Stimulated activated CD8-positive, alpha-beta memory T cell treated with anti-CD3 and anti-CD28 coated beads, Interleukin-12 subunit alpha, Interleukin-12 subunit beta, amount 100 ng/mL, for 4 hours (primary cell): ENCODE results near the gene C19orf81.
A peak's percentile ranks its signal among the peaks of the same experiment; 100 is the strongest.

ENCODE experiments used
- DNase-seq: peaks from one replicate; pipeline ENCODE4 v3.0.0-alpha.2; 2020; ENCODE audit warnings: low read depth

Gene C19orf81

DNA sequence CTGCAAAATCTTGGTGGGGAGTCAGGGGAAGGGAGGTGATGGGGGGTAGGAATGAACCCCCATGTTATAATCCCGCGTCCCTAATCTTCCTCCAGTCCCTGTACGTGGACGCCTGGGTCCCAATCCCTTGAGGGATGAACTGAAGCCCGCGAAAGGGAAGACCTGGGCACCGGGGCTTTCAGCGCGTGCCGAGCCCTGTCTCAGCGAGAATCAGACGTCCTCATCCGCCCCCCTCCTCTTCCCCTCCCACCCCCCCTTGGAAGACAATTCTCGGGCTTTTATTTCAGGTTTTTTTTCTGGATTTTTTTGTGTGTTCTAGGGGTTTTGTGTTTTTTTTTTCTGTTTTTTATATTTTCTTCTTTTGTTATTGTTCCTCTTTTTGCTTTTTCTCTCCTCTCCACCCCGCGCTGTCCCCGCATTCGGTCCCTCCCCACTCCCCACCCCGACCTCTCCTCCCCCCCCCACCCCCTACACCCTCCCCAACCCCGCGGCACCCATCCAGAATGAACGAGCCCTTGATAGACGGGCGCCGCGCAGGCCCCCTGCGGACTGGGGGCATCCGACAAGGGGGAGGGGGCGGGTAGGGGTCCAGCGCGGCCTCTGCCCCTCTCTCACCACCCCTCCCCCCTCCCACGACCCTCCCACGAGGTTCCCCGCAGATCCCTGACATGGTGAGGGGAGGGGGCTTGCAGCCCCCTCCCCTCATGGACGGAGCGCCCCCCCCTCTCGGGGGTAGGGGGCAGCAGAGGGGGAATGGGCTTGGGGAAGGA, 10.3 kb downstream of the C19orf81 start:
- DNase-seq: no peak

DNA sequence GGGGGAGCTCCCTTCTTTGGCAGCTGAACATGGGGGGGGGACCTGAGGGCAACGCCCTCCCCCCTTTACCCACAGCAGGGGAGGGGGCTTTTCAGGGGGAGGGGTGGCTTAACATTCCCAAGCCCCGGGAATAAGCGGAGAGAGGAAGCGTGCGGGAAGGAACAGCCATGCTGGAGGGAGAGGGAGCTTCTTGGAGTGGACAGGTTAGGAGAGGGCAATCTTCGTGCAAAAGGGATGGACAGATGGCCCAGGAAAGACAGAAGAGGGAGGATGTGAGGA, 10.8 kb downstream of the C19orf81 start:
- no peak for DNase-seq

DNA sequence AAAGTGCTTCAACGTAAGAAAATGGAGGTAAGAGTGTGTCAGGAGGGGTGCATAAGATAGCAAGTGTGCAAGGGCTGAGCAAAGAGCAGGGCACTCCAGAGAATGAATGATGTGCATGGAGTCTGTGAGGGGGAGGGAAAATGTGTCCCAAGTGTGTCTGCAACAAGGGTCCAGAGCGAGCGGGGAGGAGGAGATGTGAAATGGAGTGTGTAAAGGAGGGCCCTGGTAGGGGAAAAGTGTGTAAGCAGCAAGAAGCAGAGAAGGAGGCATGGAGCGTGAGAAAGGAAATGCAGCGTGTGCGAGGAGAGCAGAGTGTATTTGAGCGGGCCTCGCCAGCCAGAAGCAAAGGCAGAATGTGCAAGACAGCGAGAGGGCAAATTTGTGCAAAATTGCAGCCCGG, 11.8 kb downstream of the C19orf81 start:
- DNase-seq: no peak

DNA sequence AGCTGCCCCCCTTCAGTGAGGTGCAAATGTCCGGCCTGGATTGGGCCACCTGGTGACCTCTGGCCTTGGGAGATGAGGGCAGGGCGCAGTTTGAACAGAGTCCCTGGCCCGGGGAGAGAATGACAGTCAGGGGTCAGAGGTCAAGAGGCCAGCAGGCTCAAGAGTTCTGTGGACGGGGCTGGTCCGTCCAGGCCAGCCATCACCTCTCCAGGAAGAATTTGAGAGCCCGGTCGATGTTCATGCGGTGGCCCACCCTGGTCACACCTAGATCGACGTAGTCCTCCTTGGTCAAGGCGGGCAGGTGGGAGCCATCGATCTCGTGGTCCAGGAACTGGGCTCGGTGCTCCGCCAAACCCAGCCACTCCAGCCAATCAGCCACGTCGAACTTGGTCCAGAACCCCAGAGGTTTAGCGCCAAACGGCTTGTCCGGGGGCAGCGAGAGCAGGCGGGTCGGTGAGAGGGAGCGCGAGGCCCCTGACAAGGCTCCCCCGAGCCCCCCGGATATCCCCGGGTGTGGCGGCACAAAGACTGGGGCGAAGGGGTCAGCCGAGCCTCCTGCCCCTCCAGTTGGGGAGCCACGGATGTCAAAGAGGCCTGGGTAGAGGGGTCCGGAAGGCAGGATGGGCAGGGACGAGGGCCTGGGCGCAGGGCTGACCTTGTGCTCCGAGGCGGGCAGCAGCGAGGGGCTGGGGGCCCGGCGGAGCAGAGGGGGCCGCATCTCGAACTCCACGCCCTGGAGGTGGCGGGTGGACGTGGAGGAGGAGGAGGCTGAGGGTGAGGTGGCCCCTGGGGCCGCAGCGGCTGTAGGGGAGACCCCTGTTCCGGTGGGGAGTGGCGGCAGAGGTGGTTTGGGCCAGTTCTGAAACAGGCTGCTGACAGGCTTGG, 12.8 kb downstream of the C19orf81 start:
- no peak for DNase-seq

DNA sequence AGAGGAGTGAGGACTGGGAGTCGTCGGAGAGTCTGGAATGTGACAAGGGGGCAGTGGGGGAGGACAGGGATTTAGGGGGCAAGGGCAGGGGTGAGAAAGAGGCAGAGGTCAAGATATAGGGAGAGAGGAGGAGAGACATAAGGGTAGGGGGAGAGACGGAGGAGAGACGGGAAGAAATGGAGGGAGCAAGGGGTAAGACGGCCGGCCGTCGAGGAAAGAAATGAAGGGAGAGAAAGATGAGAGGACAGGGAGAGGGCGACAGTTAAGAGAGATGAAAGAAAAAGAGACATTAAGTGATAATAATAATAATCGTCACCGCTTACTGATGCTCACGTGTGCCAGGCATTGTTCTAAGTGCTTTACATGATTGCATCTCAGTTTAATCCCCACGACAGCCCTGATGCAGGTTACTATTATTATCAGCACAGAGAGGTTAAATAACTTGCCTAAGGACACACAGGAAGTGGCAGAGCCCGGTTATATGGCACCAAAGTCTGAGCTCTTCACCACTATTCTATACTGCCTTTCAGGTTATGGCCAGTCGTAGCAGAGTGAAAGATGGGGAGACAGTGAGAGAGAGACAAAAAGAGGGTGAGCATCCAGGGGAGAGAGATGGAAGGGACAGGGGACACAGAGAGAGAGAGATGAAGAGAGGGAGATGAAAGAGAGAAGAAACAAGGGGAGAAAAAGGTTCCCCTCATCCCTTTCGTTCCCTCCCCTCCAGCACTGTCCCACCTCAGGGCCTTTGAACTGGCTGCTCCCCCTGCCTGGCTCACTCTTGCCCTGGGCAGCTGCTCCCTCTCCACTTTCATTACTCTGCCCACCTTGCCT, 13.6 kb downstream of the C19orf81 start:
- no peak for DNase-seq

DNA sequence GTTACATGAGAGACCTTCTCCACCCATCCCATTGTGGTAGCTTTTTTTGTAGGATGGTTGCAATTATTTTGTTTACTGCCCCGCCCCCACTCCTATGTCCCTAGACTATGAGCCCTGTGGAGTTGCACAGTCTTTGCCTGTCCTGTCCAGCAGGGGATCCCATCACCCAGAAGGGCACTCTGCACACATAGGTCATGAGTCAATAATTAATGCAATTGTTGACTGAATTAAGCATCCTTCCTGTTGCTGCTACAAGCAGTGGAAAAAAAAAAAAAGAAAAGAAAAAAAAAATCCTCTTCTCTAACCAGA, 14.2 kb downstream of the C19orf81 start:
- DNase-seq: no peak

DNA sequence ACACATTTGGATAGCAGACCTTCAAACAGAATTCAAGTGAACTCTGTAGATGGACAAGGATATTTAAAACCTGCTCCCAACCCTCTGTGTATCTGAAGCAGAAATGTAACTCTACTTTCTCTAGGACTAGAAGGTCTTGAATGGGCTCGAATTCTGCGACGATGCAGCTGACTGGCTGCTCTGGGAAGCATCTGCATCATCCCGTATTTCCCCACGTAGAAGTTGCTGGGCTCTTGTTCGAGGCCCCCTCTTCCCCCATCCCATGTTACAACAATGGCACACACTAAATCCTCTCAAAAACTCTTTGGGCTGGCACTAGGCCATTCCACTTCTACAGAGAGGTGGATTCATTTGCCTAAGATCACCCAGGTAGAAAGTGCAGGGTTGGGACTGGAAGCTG, 15.0 kb downstream of the C19orf81 start:
- no peak for DNase-seq

DNA sequence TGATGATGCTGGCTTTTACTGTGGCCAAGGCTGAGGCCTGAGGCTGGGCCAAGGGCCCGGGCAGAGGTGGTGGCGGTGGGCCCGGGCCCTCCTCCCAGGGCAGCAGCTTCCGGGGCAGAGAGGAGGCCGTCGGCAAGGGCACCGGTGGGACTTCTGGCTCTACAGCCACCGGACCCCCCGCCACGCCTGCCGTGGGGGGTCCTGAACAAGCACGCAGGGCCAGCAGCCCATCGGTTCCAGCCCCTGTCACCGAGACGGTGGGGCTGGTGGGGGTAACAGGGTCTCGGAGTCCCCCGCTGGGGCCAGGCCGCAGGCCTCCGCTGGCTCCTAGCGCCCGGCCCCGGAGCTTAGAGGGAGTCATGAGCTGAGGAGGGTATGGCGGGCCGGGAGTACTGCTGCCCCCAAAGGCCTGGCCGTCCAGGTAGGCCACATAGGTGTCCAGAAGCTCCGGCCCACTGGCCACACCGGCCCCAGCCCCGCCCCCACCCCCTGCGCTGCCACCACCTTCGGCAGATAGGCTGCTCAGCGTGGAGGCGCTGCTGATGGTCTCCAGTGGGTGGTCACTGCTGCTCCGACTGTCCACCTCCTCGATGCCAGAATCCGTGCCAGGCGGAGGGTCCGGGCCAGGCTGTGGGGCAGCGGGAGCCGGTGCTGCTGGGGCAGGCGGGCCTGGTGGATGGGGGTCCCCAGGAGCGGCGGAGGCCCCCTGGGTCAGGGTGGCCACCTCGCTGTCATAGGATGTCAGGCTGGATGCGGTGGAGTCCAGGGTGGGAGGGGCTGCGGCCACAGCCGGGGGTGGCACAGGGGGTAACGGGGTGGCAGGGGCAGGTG, 17.3 kb downstream of the C19orf81 start:
- no peak for DNase-seq

DNA sequence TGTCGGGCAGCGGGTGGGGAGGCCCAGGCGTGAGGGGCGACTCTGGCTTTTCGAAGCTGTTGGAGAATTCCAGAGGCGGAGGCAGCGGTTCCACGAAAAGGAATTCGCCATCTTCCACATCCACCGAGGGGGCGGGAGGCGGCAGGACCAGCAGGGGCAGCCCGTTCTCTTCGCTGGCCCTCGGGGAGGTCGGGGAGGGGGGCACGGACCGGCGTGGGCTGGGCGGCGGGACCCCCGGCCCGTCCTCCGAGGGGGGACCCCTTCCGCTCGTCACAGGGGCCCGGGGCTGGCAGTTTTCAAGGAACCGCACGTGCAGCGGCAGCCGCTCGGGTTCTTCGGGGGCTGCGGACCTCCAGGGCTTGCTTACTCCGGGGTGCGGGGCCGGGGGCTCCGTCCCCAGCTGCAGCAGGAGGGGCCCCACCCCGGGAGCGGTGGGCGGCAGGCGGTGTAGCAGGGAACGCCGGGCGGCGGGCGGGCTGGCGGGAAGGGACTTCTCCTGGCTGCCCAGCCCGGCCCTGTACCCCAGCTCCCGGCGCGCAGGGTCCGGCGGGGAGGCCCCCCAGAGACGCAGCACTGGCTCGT, 18.0 kb downstream of the C19orf81 start:
- no peak for DNase-seq

DNA sequence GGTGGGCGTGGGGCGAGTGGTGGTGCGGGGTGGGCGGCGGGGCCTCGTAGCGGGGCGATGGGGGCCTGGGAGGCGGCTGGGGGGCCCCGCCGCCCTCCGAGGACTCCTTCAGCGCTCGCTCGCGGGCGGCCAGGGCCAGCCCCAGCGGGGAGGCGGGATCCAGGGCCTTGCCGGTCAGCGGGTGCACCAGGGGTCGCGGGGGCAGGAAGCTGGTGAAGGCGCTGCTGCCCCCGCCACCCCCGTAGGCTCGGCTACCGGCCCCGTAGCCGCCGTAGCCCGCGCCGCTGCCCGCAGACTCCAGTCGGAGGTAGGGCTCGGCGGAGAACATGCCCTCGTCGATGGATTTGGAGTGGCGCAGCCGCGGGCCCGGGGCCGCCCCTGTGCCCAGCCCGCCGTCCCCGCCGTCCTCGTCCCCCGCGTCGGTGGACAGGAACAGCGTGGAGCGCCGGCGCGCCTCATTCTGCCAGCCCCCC, 18.6 kb downstream of the C19orf81 start:
- DNase-seq: no peak

DNA sequence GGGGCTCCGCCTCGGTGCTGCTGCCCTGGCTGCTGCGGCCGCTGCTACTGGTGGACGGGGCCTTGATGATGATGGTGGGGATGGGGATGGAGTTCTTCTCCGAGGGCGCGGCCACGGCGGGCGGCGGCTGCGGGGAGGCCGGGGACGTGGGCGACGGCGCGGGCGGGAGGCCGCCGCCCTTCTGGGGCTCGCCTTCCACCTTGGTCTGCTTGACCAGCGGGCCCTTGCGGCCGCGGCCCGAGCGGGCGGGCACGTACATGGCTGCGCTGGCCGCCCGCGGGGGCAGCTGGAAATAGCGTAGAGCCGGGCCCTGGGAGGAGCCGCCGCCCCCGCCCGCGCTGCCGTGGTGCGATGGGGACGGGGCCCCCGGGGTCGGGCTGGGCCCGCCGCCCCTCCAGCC, 19.2 kb downstream of the C19orf81 start:
- DNase-seq: no peak

DNA sequence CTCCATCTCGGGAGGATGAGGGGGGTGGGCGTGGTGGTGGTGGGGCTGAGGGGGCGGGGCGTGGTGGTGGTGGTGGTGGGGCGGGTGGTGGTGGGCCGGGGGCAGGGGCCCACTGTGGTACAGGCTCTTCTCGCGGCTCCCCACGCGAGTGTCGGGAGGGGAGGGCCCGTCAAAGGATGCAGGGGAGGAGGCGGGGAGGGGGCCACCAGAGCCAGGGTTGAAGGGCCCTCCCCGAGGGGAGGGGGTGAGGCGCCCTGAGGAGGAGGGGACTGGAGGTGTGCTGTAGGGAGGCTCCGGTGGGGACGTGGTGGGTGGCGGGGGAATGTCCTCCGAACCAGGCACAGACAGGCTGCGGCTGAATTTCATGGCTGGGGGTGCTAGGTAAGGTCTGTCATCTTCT, 19.6 kb downstream of the C19orf81 start:
- no peak for DNase-seq

DNA sequence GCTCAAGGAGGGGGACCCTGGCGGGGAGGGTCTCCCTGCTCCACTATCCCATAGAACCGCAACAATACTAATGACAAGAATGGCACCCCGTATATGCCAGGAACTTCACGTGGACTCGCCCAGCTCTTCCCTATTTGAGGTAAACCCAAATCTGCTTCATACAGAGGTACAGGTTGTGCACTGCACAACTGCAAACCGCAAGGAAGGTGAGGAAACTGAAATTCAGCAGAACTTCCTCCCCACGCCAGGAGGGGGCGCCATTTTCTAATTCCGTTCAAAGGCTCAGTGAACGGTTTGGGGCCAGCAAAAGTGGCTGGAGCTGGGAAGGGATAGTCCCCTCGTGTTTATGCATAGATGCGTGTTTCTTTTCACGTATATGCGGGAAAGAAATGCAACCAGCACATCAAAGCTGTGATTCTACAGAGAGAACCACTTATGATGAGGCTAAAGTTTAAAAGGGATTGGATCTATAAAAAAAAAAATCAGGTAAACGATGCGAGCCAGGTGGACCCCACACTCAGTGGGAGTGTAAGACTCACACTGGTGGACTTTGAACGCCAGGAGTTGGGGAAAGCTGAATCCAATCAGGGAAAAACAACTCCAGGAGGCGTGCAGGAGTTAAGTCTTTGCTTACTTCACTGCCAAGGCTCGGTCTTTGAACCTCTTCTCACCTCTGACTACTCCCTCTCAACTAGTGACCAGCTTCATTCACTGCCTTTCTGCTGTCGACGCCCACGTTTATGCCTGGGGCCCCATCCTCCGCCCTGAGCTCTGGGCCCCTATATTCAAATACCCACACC, 20.3 kb downstream of the C19orf81 start:
- no peak for DNase-seq

DNA sequence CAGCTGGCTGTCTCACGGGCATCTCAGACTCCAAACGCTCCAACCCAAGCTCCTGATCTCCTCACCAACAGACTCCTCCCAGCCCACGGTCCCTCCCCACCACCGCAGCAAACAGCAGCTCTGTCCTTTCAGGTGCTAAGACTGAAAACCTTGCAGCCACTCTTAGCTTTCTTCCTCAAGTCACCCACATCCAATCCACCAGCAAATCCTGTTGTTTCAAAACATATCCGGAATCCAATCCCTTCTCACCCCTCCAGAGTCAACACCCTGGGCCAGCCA, 20.8 kb downstream of the C19orf81 start:
- no peak for DNase-seq

DNA sequence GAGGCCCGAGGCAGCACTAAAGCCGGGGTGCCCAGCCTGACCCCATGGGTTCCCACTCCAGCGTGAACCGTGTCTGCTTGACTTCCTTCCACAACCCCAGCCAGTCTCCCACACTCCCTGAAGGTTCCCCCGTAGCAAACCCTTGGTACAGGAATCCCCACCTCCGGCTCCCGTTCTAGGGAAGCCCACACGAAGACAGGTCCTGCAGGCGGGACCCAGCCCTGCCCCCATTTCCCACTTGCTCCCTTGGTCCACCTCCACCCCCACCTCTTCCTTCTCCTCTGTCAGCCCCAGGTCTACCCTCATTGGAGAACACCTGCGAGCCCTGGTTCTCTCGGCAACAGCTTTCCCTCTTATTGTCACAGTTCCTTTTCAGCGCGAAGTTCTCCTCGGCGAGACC, 23.9 kb downstream of the C19orf81 start:
- no peak for DNase-seq

DNA sequence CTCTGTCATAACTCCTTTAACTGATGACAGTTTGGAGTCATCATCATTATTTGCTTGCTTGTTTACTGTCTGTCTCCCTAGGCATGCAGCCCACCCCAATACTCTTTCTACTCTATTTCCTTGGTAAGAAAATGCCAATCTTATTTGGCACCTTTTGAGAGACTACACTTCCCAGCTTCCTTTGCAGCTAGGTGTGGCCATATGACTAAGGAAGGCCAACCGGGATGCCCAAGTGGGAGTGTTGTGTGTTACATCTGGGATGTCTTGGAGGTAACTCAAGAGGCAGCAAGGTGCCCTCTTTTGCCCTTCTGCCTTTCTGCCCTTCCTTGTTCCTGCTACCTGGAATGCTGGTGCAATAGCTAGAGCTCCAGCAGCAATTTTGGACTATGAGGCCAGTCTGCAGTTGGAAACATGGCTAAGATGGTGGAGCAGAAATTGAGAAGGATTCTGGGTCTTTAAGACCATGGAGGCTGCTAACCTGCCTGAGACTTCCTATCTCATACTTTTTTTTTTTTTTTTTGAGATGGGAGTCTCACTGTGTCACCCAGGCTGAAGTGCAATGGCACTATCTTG, 27.5 kb downstream of the C19orf81 start:
- no peak for DNase-seq

DNA sequence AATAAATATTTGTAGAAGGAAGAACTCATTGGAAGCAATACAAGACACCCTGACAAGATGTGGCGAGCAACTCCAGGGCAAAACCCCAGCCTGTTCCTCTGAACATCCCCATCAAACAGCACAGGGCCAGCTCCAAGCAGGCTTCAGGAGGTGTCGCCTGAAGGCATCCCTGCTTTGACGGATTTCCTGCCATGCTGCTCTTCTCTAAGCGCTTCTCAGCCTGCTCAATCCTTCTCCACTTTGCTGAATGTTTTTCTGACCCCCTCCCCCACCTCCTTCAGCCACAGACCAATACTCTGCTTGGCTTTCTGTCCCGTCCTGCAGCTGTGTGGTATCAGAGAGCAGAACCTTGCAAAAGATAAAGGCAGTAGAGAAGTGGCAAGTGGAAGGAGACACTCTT, 28.4 kb downstream of the C19orf81 start:
- DNase-seq: no peak

DNA sequence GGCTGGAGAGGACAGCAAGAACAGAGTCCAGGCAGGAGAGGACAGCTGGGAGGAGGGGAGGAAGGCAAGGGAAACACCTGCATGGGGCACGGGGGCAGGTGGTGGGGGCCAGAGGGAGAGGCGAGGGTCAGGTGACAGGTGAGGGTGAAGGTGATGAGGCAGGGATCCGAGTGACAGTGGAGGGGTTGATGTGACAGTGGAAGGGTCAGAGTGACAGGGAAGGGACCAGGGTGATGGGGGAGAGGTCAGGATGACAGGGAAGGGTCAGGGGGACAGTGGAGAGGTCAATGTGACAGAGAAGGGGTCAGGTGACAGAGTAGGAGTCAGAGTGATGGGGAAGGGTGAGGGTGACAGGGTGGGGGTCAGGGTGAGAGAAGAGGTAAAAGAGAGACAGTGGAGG, 29.1 kb downstream of the C19orf81 start:
- no peak for DNase-seq

DNA sequence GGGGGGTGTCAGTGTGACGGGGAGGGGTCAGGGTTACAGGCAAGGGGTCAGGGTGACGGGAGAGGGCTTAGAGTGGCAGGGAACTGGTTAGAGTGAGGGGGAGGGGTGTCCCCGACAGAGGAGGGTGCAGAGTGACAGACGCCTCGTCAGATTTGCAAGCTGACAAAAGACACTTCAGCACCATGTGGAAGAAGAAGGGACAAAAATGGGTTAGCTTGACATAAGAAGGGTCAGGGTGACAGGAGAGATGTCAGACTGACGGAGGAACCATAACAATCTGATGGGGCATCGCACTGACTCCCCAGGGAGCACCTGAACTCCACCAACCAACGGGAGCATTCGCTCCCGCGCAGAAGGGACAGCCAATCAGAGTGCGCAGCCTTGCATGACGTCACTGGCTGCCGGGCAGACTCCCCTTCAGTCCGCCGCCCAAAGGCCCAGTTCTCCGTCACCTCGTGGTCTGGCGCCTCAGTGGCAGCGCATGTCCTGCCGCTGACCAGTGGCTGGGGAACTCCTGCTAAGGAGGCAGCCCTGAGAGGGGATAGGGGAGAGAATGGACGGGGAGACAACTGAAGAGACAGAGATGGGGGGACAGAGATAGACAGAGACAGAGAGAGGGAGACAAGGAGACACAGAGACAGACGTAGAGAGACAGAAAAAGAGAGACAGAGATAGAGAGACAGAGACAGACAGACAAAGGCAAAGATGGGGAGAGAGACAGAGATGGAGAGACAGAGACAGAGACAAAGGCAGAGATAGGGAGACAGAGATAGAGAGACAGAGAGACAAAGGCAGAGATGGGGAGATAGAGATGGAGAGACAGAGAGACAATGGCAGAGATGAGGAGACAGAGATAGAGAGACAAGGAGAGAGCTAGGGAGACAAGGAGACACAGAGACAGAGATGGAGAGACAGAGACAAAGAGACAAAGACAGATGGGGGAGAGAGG, 30.2 kb downstream of the C19orf81 start:
- peak; percentile 56 for DNase-seq
